Fibroblast of skin of scalp (primary cell): ENCODE data around the gene IP6K1.
"Not testable (repeated sequence)": the region's sequence is repeated elsewhere in the genome, so short reads cannot be mapped to it uniquely, and the experiment has no call there.

Source experiments
- DNase-seq: peaks from one replicate; pipeline ENCODE4 v3.0.0-alpha.2; 2013

IP6K1 gene

DNA sequence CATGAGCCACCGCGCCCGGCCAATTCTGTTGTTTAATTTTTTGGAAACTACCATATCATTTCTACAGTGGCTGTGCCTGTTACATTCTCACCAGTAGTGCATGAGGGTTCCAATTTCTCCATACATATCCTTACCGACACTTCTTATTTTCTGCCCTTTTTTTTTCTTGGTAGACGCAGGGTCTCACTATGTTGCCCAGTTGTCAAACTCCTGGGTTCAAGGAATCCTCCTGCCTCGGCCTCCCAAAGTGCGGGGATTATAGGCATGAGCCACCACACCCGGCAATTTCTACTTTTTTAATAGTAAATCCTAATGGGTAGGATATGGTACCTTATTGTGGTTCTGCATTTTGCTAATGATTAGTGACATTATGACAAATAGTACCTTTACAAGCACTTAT is 76.5 kb downstream of the IP6K1 start:
- no peak for DNase-seq

- DNase-seq = no peak
Measured at GRCh38 chr3:49707113-49707480, 79.2 kb downstream of the IP6K1 start.

GRCh38 chr3:49706456-49707112 is 79.8 kb downstream of the IP6K1 start:
- no peak for DNase-seq

DNA sequence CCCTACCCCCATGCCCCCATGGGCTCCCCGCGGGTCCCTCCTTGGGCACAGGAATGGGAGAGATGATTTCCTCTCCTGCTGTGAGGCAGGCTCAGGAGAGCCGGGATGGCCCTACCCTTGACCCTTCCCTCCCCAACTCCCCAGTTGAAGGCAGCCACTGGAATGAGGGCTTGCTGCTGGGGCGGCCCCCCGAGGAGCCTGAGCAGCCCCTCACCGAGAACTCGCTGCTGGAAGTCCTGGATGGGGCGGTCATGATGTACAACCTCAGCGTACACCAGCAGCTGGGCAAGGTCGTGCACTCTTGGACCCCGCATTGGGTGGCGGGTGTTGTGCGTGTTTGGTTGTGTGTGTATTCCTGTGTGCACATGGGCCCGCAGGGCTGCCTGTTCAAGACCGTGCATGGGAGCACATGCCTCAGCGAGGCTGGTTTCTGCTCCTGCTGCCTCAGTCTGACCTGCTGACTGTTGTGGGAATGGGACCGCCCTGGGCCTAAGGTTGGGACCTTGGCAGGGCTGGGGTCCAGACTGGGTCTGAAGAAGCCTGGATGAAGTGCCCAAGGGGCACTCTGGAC is 80.9 kb downstream of the IP6K1 start:
- no peak for DNase-seq

GRCh38 chr3:49704629-49705028 is 81.7 kb downstream of the IP6K1 start:
- no peak for DNase-seq

- no peak for DNase-seq
Measured at GRCh38 chr3:49703956-49704355, 82.4 kb downstream of the IP6K1 start.

GRCh38 chr3:49703443-49703927 is 82.9 kb downstream of the IP6K1 start:
- DNase-seq = peak; percentile 64

GRCh38 chr3:49702672-49703071 is 83.7 kb downstream of the IP6K1 start:
- no peak for DNase-seq

DNA sequence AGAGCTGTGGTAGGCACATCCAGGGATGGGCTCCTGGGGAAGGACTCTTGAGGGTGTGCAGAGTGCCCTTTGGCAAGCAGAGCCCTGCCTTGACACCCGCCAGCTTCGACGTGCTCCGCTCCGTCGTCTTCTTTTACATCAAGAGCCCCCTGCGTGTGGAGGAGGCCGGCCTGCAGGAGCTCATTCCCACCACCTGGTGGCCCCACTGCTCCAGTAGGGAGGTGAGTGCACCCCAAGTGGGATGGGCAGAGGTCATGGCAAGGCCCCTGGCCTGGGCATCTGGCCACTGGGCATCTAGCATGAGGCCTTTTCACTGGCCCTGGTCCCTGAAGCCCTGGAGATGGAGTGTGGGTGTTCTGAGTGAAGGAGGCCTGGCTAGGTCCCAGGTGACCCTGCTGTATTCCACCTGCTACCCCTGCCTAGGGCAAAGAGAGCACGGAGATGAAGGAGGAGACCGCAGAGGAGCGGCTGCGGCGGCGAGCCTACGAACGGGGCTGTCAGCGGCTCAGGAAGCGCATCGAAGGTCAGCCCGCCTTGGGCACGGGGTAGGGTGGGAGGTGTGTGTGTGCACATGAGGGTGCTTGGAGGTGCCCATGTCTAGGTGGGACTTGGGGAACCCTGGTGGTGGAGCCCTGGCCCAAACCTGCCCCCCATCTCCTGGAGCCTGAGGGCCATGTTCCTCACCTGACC is 84.8 kb downstream of the IP6K1 start:
- no peak for DNase-seq

DNA sequence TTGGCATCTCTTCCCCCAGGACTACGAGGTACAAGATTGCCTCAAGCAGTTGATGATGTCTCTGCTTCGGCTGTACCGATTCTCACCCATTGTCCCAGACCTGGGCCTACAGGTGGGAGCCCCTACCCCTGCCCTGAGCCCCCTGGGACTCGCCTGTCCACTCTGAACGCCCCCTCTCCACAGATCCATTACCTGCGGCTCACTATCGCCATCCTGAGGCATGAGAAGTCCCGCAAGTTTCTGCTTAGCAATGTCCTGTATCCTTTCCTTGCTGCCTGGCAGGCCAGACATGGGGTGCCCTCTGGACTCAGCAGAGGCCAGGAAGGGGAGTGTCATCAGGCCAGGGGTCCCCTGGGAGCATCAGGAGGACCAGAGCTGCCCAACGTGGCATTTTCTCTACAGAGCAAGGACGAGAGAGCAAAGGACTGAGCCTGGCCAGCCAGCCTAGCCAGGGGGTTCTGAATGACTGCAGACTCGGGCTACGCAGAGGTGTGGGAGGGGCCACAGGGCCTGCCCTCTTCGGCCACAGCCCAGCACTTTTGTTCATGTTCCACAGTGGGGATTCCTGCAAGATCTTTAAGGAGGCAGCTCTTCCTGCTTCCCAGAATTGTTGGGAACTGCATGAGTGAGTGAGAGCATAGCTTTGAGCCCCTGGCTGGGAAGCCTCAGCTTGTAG is 85.8 kb downstream of the IP6K1 start:
- DNase-seq = no peak

GRCh38 chr3:49700014-49700413 is 86.3 kb downstream of the IP6K1 start:
- DNase-seq = no peak

- peak; percentile 57 for DNase-seq
Measured at GRCh38 chr3:49699281-49699979, 86.9 kb downstream of the IP6K1 start.

DNA sequence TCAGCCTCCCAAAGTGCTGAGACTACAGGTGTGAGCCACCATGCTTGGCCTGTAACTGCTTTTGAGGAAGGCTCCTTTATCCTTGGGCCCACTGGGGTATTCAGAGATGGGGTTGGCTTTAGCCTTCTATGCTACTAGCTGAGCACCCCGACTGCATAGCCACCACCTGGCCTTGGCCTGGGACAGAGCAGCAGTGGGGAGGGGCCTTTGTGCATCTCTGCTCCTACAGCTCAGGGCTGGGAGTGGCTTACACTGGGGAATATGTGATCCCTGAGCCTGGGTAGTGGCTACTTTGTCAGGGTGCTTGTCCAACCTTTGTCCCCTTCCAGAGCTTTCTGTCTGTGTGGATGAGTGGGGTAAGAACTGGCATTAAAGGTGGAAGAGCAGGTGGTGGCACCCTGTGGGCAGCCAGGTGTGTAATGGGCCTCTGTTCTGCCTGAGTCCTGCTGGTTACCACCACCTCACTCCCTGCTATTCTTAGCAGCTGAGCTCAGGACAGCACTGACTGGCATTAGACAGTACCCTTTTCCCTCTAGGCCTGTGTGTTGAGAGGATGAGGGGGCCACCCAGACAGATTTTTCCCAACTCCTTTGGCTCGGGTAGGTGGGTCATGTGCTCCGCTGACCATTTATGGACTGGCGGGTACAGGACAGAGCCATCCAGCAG is 90.9 kb downstream of the IP6K1 start:
- DNase-seq = not testable (repeated sequence)

GRCh38 chr3:49694409-49695070 is 91.8 kb downstream of the IP6K1 start:
- not testable (repeated sequence) for DNase-seq

DNA sequence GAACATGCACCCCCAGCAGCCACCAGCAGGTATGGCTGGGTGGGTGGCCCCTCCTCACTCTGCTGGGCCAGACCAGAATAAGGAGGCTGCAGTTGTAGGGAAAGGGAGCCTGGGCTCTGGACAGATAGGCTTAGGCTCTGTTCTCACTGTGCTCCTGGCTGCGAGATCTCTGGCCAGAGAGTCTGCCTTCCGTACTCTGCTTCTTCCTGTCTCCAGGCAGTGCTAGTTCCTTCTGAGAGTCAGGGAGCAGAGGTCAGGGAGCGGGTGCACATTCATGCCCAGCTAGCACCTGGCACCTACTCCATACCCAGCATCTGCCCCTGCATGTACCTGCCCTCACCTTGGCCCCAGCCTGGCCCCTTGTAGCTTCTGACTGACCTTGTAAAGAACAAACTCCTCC is 94.9 kb downstream of the IP6K1 start:
- DNase-seq = not testable (repeated sequence)

DNA sequence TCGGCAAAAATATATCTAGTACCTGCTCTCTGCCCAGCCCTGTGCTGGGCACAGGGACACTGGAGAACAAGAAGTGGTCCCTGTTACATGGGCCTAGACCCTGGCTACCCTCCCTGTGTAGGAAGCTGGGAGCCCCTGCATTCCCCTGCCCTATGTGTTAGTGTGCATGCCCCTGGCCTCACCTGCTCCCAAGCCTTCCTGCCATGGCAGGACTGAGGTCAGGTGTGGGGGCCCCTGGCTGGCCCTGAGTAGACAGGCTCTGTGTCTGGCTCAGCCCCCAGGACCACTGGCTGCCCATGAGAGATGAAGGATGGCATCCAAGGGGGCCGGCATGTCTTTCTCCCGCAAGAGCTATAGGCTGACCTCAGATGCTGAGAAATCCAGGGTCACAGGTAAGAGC is 95.5 kb downstream of the IP6K1 start:
- DNase-seq = not testable (repeated sequence)

- DNase-seq = not testable (repeated sequence)
Measured at GRCh38 chr3:49689908-49690624, 96.3 kb downstream of the IP6K1 start.

DNA sequence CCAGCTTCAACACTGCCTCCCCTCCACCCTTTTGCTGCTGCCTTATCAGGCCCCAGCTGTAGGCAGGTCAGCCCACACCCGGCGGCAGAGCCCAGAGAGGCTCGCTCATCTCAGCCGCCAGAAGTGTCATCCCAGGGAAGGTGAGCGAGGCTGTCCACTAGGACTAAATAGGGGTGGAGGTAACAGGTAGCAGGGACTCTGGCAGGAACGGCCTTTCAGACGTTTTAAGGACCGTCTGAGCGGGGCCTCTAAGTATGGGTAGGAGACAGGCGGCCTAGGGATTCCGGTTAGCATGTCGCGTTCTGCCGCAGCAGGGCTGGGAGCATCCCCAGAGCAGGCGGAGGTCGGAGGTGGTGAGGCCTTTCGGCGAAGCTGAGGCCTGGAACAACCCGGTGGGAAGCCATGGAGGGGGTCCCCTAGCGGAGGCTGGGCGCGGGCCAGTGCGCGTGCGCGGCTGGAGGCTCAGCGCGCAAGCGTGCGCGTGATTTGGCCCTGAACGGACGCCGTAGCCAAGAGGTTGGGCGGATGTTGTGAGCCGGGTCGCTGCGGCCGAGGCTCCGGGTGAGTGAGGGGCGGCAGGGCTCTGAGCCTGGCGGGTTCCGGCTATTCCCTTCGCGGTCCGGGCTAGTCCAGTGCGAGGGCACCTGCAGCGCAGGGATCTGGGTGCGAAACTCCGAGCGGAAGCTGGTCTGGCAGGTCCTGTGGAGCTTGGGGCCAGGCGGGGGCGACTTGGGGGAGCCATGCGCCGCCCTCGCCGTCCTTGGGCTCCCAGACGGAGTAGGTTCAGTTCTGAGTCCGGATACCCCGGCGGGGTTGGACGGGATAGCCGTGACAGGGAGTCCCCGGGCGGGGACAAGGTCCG is 97.1 kb downstream of the IP6K1 start, which contains the start of the genes MST1 and RNF123:
TSS of gene MST1 (minus strand) at position 429 of the 862 bp plus-strand sequence. CDS start 783 bp downstream, outside the sequence.
TSS of gene RNF123 (plus strand) at position 512 of the 862 bp plus-strand sequence. CDS start 1,609 bp downstream, outside the sequence.
- peak; percentile 92 for DNase-seq

DNA sequence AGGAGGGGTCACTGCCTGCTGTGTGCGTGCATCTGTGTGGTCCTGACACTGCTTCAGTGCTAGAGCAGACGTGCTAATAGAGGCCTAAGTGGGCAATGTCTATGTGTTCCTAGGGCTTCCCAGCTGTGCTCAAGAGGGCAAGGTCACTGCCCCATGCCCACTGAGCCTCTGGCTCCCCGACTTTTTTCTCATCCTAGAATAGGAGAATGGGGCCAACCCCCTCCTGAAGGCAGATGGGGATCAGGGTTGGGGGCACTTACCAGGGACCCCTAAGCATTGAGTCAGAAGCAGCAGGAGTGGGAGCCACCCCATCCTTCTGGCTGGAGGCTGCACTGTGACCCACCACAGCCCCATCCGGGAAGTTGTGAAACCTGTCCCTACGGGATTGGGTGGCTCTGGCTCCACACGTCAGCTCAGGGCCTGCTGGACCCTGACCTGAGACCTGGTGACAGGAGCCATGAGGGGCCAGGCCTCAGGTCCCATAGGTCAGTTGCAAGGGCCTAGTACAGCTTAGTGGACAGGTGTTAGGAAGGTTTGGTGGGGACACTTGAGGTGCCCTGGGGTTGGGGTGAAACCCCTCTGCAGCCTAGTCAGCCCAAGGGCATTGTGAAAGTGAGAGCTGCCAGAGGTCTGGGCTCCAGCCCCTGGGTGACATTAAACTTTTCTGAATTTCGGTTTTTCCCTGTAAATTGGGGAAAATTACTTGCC is 97.8 kb downstream of the IP6K1 start:
- not testable (repeated sequence) for DNase-seq
